ENCODE results near the gene CTDP1. TPM values are rescaled to one million over a fixed set of nuclear protein-coding genes. Genes with fewer than 3 reads are reported as not detected.

CTDP1 gene
- polyA plus RNA-seq, 3 donors from 2014 or later, result 6.6 to 20.3 (median 9.3) TPM

DNA sequence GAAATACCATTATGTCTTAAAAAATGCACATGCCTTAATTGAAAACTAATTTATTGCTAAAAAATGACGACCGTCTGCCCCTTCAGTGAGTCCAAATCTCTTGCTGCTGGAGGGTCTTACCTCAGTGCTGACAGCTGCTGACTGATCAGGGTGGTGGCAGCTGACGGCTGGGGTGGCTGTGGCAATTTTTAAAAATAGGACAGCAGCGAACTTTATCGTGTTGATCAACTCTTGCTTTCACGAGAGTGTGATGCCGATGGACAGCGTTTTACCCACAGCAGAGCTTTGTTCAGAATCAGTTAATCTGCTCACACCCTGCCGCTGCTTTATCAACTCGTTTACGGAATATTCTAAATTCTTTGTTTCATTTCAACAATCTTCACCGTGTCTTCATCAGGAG lies 21.2 kb upstream of the CTDP1 start:
- no peaks in the 10 kb centered on the region for H3K36me3 Mint-ChIP-seq
- H3K9me3 Mint-ChIP-seq, result peaks cover 0 to 2% (median 0%) of the 10 kb centered on the region in 6 donors
- no peaks in the 10 kb centered on the region for H3K4me1 Mint-ChIP-seq
- H3K27ac Mint-ChIP-seq, result no peak overlapping the region
- H3K4me3 Mint-ChIP-seq, result no peak overlapping the region
- no peak for DNase-seq
- H3K27me3 Mint-ChIP-seq (ENCODE audit: low read depth in 3 of 3), result peaks cover 2 to 8% (median 6%) of the 10 kb centered on the region in 3 donors

DNA sequence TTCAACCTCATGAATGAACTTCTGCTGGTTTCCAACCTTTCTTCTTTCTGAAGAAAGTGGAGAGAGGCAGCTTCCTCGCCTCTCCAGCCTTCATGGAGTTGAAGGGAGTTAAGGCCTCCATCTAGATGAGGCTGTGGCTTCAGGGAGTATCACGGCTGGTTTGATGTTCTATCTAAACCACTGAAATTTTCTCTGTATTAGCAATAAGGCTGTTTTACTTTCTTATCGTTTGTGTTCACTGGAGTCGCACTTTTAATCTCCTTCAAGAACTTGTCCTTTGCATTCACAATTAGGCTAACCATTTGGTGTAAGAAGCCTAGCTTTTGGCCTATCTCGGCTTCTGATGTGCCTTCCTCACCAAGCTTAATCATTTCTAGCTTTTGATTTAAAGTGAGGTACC lies 19.9 kb upstream of the CTDP1 start:
- H3K27me3 Mint-ChIP-seq (ENCODE audit: low read depth in 3 of 3), result peaks cover 0 to 16% (median 6%) of the 10 kb centered on the region in 3 donors
- H3K9me3 Mint-ChIP-seq, result peaks cover 0 to 2% (median 0%) of the 10 kb centered on the region in 6 donors
- H3K4me3 Mint-ChIP-seq, result no peak overlapping the region
- DNase-seq, result no peak
- peak overlapping the region in 1 of 6 donors; percentile 49 for H3K27ac Mint-ChIP-seq
- no peaks in the 10 kb centered on the region for H3K4me1 Mint-ChIP-seq
- H3K36me3 Mint-ChIP-seq, result no peaks in the 10 kb centered on the region

DNA sequence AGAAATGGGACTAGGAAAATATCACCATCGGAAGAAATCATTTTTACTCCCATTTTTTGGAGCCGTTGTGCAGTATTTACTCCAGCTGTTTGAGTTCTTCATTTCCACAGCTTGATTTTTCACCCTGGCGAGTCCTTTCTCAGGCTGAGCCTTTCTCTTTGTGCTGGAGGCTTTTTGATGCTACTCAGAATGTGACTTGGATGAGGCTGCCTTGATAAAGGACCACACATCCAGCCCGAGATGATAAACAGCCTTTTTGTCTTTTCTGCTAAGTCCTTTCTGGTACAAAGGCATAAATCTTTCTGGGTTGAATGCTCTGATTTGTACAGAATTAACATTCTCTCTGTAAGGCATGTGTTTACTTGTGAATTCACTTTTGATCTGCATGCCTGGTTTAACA lies 17.6 kb upstream of the CTDP1 start:
- Mint-ChIP-seq H3K4me1 (no peaks in the 10 kb centered on the region), H3K27me3 (ENCODE audit: low read depth in 3 of 3) (peaks cover 0 to 15% (median 4%) of the 10 kb centered on the region in 3 donors), H3K9me3 (no peaks in the 10 kb centered on the region), H3K36me3 (no peaks in the 10 kb centered on the region), H3K27ac (no peak overlapping the region), H3K4me3 (no peak overlapping the region)
- DNase-seq, result no peak

DNA sequence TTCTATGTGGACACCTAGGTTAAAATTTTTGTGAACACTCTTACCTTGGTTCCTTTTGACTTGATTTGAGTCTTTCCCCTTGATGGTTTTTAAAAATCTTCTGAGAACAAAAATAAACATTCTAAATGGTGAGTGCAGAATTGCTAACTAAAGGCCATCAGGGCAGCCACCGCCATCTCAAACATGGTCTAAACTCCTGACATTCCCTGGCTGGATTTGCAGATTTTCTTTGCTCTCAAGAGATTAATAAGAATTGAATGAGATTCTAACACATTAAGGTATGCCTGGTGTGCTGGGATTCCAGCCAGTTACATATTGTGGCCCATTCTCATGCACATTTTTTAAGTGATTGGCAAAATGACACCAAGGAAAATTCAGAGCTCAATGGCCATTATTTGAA lies 17.2 kb upstream of the CTDP1 start:
- peaks cover 0 to 15% (median 4%) of the 10 kb centered on the region in 3 donors for H3K27me3 Mint-ChIP-seq (ENCODE audit: low read depth in 3 of 3)

DNA sequence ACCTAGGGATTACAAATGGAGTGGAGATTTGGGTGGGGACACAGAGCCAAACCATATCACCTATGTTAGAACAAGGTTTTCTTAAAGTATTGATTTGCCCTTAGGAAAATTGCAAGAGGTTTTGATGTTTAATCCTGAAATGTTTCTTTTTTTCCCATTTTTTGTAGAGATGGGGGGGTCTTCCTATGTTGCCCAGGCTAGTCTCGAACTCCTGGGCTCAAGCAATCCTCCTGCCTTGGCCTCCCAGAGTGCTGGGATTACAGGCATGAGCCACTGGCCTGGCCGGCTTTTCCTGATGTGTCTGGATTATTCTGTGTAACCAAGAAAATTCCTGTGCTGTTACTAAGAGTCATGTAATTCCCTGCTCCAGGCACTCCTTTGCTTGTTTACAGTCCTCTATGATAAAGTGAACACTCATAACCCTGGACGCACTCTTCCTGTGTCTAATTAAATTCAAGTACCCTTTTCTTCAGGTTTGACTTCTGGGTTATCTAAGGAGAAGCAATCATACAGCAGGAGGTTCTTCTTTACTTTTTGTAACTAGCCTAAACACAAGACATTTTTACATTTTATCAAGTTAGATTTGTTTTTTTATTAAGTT lies 15.0 kb upstream of the CTDP1 start:
- H3K4me3 Mint-ChIP-seq, result no peak overlapping the region
- no peaks in the 10 kb centered on the region for H3K36me3 Mint-ChIP-seq
- H3K27ac Mint-ChIP-seq, result no peak overlapping the region
- DNase-seq, result no peak
- H3K4me1 Mint-ChIP-seq, result no peaks in the 10 kb centered on the region
- H3K27me3 Mint-ChIP-seq (ENCODE audit: low read depth in 3 of 3), result peaks cover 0 to 12% (median 4%) of the 10 kb centered on the region in 3 donors
- no peaks in the 10 kb centered on the region for H3K9me3 Mint-ChIP-seq

More for the DNA sequence above, 17.2 kb upstream of the CTDP1 start:
- no peak for DNase-seq
- Mint-ChIP-seq H3K4me3 (no peak overlapping the region), H3K4me1 (no peaks in the 10 kb centered on the region), H3K27ac (no peak overlapping the region), H3K36me3 (no peaks in the 10 kb centered on the region), H3K9me3 (no peaks in the 10 kb centered on the region)

DNA sequence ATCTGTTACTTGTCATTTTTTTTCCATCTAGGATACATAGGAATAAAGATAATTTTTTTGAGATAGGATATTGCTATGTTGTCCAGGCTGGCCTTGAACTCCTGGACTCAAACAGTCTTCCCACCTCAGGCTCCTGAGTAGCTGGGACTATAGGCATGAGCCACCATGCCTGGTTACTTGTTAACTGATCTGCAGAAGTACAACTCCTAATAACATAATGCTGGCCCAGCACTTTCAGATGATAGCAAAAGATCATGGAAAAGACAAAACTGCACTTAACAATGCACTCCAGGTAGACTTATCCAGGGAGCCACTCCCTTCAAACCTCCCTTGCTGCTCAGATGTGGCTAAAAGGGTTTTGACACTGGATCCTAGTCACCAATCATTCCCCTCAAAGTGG lies 11.4 kb upstream of the CTDP1 start:
- H3K36me3 Mint-ChIP-seq, result peaks cover 0 to 5% (median 0%) of the 10 kb centered on the region in 3 donors
- no peaks in the 10 kb centered on the region for H3K4me1 Mint-ChIP-seq
- H3K27ac Mint-ChIP-seq, result no peak overlapping the region
- no peaks in the 10 kb centered on the region for H3K9me3 Mint-ChIP-seq
- peaks cover 0 to 10% (median 0%) of the 10 kb centered on the region in 3 donors for H3K27me3 Mint-ChIP-seq (ENCODE audit: low read depth in 3 of 3)
- DNase-seq, result no peak
- H3K4me3 Mint-ChIP-seq, result no peak overlapping the region

DNA sequence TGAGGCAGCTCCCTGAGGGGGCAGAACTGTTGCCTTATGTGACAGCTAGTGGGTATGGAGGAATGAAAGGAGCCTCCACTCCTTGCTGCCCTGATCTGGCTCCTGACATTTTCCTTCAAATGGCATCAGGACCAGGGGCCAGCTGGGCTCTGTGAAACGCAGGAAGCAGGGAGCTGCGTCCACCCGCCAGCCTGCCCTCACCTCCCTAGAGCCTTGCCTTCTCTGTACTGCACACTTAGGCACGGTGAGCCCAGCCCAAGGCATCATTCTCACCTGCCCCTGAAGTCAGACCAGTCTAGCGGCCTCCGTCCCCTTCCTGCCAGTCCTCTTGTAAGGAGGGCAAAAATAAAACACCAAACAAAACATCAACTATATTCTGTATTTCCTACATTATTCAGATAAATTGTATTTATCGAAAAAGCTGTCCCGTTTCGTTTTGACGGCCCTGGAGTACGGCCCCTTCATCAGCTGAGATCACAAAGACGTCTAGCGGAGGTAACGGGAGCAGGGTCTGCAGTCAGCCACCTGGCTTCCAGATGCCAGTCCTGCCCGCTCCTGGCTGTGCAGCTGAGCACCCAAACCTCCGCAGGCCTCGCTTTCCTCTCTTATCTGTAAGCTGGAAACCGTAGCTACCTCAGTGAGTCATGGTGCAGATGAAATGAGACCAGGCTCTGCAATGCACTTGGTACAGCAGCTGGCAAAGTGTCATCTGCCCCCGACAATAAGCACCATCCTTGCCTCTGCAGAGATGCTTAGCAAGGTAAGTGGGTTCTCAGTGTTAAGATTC lies 6.9 kb upstream of the CTDP1 start:
- Mint-ChIP-seq H3K9me3 (no peaks in the 10 kb centered on the region), H3K4me1 (peaks cover 1 to 5% of the 10 kb centered on the region in 2 donors), H3K27me3 (ENCODE audit: low read depth in 3 of 3) (peaks cover 0 to 3% (median 0%) of the 10 kb centered on the region in 3 donors), H3K36me3 (peaks cover 0 to 5% (median 4%) of the 10 kb centered on the region in 3 donors), H3K4me3 (no peak overlapping the region), H3K27ac (no peak overlapping the region)
- no peak for DNase-seq

DNA sequence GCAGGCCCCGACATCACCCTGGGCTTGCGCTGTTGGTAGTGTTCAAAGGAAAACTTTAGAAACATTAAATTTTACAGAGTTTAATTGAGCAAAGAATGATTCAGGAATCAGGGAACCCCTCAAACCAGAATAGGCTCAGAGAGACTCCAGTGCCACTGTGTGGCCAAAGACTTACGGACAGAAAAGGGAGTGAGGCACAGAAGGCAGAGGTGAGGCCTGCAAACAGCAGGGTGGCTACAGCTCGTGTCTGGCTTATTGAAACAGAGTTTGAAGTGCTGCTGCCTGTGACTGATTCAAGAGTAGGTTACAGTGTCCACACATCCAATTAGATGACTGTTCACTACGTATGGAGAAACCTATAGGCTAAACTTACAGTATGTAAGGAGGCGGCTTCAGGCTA lies 2.4 kb upstream of the CTDP1 start:
- H3K27ac Mint-ChIP-seq, result peak overlapping the region; percentile 19 to 100 (median 98)
- H3K4me1 Mint-ChIP-seq, result peaks cover 36% of the 10 kb centered on the region in 2 donors
- peaks cover 0 to 4% (median 0%) of the 10 kb centered on the region in 3 donors for H3K36me3 Mint-ChIP-seq
- H3K9me3 Mint-ChIP-seq, result no peaks in the 10 kb centered on the region
- peak overlapping the region in 1 of 5 donors; percentile 24 for H3K4me3 Mint-ChIP-seq
- peaks cover 15 to 30% (median 18%) of the 10 kb centered on the region in 3 donors for H3K27me3 Mint-ChIP-seq (ENCODE audit: low read depth in 3 of 3)
- DNase-seq, result no peak

DNA sequence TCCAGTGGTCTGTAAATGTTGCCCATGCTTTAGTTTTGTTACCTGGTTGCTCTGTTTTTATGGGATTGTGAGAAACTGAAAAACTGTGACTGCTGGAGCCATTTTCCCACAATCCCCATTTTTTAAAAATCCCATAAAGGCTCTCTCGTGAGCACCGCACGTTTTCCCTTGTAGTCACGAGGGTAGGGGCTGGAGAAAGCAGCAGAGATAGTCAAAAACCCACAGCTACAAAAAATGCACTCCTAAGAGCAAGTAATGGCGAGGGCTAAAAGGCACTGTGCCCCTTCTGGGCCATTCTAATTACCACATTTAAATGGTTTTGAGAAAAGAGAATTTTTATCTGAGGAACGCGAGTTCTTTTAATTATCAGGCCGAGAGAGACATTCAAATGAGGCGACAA lies 1.8 kb upstream of the CTDP1 start:
- Mint-ChIP-seq H3K27ac (peak overlapping the region; percentile 97 to 100 (median 98)), H3K36me3 (peaks cover 0 to 4% (median 3%) of the 10 kb centered on the region in 3 donors), H3K9me3 (no peaks in the 10 kb centered on the region), H3K4me1 (peaks cover 42% of the 10 kb centered on the region in 2 donors), H3K27me3 (ENCODE audit: low read depth in 3 of 3) (peaks cover 20 to 36% (median 22%) of the 10 kb centered on the region in 3 donors), H3K4me3 (peak overlapping the region; percentile 18 to 100 (median 98))
- no peak for DNase-seq

DNA sequence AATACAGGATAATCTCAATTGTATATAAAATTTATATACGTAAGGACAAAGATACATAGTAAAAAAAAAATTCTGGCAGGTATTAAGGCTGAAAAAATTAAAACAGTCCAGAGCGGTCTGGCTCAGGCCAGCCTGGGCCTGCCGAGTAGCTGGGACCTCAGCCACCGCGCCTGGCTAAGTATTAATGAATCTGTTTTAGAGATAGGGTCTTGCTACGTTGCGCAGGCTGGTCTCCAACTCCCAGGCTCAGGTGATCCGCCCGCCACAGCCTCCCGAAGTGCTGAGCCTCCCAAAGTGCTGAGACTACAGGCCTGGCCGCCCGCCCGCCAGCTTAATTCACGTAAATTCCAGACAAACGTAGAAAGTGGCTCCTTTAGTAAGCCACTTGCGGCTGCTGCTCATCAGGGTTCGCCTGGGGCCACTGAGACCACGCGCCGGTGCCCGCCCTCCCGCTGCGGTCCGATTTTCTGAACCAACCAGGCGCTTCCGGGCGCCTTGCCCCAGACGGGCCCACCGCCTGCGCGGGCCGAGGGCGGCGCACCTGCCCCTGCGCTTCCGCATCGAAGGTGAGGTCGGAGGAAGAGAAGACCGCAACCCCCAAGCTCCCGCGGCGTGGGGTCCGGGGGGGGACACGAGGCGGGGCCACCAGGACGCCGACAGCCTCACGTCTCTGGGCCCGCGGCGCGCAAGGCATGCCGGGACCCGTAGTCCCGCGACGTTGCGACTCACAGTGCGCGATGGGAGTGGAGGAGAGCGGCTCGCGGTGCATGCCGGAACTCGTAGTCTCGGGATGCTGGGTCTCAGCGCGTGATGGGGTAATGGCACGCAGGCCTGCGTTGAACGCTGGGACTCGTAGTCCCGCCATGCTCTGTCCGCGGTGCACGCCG lies 695 bp upstream of the CTDP1 start:
- Mint-ChIP-seq H3K27ac (peak overlapping the region; percentile 97 to 100 (median 98)), H3K4me3 (peak overlapping the region; percentile 94 to 100 (median 98)), H3K4me1 (peaks cover 52 to 53% of the 10 kb centered on the region in 2 donors), H3K27me3 (ENCODE audit: low read depth in 3 of 3) (peaks cover 25 to 40% (median 26%) of the 10 kb centered on the region in 3 donors), H3K9me3 (no peaks in the 10 kb centered on the region), H3K36me3 (peaks cover 0 to 5% (median 4%) of the 10 kb centered on the region in 3 donors)
- DNase-seq, result peak; percentile 98 to 99 (median 99)

DNA sequence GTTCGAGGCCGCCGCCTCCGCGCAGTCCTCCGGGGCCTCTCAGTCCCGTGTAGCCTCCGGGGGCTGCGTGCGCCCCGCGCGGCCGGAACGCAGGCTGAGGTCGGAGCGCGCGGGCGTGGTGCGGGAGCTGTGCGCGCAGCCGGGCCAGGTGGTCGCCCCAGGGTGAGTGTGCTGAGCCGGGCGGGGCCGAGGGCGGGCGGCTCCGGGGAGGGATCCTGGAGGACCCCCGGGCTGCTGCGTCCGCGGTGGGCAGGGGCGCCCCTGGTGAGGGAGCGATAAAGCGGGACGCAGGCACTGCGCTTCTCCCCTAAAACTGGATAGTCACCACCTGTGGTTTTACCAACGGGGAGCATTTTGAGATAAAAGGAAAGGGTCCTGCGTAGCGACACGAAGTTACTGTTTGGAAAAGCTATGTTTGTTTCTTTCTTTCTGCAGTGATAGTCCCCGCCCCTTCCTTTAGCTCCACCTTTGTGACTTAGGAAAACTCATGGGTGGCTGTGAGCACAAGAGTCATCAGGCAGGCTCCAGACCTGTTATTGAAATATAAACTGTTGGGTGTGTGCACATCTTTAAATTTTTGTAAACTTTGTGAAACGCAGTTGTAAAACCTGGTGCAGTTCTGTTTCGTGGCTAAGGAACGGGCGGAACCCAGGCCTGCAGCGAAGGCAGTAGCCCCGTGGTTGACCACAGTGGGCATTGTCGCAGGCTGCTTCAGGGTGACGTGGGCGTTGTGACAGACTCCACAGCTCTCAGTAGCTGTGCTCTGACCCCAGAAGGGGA lies 687 bp downstream of the CTDP1 start:
- Mint-ChIP-seq H3K4me1 (peaks cover 66 to 67% of the 10 kb centered on the region in 2 donors), H3K9me3 (no peaks in the 10 kb centered on the region), H3K27ac (peak overlapping the region; percentile 87 to 98 (median 97)), H3K36me3 (peaks cover 0 to 5% (median 0%) of the 10 kb centered on the region in 3 donors), H3K4me3 (peak overlapping the region; percentile 92 to 95 (median 93)), H3K27me3 (ENCODE audit: low read depth in 3 of 3) (peaks cover 26 to 49% (median 30%) of the 10 kb centered on the region in 3 donors)
- DNase-seq, result peak; percentile 80 to 83 (median 81)

DNA sequence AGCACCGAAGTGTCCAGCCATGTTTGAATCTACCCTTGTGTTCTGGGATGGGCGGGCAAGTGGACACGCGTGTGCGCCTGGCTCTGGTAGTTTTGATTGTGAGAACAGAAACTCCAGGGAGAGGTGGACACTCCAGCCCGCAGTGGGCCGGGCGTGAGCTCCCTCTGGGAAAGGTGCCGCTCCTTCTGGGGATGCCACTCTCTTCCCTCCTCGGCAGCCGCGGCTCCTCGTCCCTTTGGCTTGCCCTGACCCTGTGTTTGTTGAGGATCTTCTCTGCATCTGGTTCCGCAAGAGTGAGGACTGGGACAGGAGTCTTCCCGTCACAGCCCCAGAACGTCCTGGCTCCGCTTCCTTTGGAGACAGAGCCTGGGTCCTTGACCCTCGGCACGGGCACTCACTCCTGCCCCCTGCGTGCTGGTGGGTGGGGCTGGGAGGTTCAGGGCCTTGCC lies 1.3 kb downstream of the CTDP1 start:
- no peaks in the 10 kb centered on the region for H3K9me3 Mint-ChIP-seq
- peaks cover 71 to 73% of the 10 kb centered on the region in 2 donors for H3K4me1 Mint-ChIP-seq
- H3K36me3 Mint-ChIP-seq, result peaks cover 0 to 6% (median 0%) of the 10 kb centered on the region in 3 donors
- DNase-seq, result no peak
- H3K4me3 Mint-ChIP-seq, result peak overlapping the region; percentile 92 to 95 (median 93)
- peaks cover 26 to 52% (median 30%) of the 10 kb centered on the region in 3 donors for H3K27me3 Mint-ChIP-seq (ENCODE audit: low read depth in 3 of 3)
- H3K27ac Mint-ChIP-seq, result peak overlapping the region; percentile 87 to 98 (median 97)

All from immature natural killer cell (primary cell).